ENCODE results near the gene STK39.

- TF ChIP-seq CTCF (optimal IDR thresholded peaks at IDR 0.05 in 1 of 3, IDR thresholded peaks at IDR 0.05 in 1 of 3, conservative IDR thresholded peaks at IDR 0.05 in 1 of 3; ENCODE audit: extremely low read depth in 1 of 3, insufficient read depth in 2 of 3, low read length in 3 of 3) (no peak), EZH2 (IDR thresholded peaks at IDR 0.05; ENCODE audit: low read length) (no peak)
Observed at GRCh38 chr2:167943368-167943767, 304.0 kb downstream of the STK39 start.
